Astrocyte of the hippocampus (primary cell): ENCODE results near the gene OXLD1.

Experiments
- DNase-seq: peaks from one replicate; pipeline ENCODE4 v3.0.0; 2011; ENCODE audit warnings: low read depth, low spot score

OXLD1 gene

DNA sequence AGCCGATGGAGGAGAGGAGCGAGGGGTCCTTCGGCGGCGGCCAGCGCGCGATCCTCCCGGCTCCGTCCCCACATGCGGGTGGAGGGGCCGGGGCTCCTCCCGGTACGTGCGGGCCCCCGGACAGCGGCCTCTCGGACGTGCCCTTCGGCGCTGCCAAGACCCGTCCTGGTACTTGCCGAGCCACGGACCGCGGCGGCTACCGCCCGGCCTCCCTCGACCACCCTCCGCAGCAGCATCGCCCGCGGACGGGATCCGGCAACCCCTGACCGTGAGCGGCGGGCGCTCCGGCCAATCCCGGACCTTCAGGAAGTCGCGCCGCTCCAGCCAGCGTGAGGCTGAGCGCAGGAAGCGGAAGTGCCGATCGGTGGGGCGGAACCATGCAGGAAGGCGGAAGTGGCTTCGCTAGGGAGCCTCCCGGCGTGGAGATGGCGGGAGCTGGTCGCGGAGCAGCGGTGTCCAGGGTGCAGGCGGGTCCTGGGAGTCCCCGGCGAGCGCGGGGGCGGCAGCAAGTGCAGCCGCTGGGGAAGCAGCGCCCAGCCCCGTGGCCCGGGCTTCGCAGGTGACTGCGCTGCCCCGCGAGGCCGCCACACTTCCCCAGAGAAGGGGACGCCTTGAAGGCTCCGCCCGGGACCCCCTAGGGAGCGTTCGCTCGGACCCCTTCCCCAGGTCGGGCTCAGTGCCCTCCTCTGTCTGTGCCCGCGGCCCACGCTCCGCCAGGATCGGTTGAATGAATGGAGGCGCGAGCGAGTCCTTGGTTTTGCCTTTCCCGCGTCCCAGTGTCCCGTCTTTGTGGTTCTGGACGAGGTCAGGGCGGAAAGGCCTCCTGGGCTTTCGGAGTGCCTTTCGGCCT is at the start of gene OXLD1, which contains the start of gene CCDC137:
TSS of gene OXLD1 (minus strand) at position 264 of the 850 bp plus-strand sequence. CDS start at position 236, 28 bp downstream.
TSS of gene CCDC137 (plus strand) at position 396 of the 850 bp plus-strand sequence. CDS start at position 426, 30 bp downstream.
- DNase-seq: peak; percentile 99

DNA sequence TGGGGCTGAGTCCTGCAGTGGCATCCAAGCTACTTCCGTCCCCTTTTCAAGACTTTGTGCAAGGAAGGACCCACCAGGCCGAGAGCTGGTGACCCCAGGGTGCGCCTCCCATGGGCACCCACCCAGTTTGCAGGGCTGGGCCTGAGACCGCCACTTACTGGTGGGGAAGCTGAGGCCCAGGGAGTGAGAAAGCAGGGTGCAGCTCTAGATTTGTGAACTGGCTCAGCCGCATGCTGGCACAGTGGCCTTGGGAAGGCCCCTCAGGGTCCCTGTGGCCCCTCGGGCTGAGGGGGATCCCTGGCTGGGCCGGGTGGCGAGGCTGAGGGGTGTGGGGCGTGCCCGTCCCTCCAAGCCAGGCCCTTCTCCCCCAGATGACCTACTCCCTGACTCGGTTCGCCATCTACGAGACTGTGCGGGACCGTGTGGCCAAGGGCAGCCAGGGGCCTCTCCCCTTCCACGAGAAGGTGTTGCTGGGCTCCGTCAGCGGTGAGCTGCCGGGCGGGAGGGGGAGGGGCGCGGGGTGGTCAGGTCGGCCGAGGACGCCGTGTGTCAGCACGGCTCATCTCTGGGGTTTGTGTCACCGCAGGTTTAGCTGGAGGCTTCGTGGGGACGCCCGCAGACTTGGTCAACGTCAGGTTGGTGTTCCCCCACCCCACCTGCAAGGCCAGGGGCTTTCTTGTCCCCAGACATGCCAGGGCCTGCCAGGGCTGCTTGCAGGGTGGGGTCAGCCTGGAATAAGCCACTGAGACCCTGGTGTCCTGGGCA is 48.9 kb upstream of the OXLD1 start:
- DNase-seq: no peak

DNA sequence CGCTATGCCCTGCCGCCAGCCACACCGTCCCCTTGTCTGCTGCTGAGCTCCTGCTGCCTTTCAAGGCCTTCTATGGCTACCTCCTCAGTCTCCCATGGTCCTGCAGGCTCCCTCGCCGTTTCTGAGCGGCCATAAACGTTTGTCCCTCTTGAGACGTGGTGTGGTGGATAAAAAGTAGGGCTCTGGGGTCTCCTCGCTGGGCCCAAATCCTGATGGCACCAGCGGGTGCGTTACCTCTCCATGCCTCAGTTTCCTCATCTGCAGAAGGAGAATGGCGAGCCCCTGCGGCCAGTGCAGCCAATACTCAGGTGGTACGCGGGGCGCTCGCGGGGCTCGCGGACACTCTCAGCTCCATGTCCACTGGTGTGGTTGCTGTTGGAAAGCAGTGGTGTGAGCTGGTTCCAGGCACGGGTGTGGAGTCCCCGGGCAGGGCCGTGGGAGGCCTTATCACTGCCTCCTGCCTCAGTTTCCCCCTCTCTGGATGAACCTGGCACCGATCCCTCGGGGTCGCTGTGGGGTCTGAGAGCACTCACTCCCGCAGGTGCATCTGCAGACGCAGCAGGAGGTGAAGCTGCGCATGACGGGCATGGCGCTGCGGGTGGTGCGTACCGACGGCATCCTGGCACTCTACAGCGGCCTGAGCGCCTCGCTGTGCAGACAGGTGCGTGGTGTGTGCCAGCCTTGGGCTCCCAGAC is 48.2 kb upstream of the OXLD1 start:
- no peak for DNase-seq

DNA sequence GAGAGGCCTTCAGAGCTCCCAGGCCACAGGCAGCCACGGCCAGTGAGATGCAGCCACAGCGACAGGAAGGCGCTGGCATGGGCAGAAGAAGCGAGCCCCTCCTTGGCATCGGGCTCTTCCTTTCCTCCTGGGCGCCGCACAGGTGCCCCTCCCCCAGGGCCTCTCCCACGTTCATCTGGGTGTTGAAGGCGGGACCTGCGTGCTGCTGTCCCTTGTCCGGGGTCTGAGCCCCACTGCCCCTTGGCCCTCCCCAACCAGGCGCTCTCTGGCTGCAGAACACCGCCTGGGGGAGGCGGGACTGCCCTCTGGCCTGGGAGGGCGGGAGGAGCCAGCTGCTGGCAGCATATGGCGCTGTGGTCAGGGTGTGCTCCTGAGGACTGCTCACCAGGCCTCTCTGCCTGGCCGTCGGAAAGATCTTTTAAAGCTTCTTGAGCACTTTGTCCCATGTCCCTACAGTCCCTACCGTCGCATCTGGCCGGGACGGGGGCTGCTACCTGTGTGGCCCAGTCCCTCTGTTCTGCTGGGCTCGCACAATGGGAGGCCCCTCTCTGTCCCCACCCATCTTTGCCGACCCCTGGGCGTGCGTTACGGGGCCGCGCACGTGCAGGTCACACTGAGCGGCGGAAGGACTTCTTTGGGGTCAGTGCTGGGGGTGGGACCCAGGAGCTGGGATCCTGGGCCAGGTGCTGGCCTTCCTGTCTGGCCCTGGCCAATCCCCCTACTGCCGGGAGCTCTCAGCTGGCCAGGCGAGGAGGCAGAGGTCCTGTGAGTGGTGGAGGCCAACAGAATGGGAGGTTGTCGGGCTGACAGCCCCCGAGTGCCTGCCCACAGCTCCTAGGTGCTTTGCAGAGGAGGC is 47.4 kb upstream of the OXLD1 start:
- peak; percentile 32 for DNase-seq

DNA sequence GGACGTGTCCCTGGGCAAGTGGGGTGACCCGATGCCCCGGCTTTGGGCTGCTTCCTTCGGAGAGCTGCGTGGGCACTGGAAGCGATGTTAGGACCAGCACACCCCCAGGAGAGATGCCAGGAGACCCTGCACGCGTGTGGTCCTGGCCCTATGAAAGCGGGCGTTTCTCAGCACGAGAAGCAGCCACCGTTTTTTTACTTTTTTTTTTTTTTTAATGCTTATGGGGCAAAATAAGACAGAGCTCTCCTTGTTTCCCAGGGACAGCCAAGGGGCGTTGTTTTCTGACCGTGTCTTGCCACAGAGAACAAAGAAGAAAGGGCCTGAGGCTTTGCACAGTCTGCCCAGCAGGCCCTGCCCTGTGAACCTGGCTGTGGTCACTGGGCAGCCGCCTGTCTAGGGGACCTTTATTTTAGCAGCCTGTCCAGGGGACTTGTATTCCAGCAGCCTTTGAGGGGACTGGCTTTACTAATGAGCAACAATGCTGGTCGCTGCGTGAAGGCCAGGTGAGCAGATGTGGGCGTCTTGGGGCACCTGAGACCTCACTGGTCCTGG is 46.7 kb upstream of the OXLD1 start:
- DNase-seq: peak; percentile 40

DNA sequence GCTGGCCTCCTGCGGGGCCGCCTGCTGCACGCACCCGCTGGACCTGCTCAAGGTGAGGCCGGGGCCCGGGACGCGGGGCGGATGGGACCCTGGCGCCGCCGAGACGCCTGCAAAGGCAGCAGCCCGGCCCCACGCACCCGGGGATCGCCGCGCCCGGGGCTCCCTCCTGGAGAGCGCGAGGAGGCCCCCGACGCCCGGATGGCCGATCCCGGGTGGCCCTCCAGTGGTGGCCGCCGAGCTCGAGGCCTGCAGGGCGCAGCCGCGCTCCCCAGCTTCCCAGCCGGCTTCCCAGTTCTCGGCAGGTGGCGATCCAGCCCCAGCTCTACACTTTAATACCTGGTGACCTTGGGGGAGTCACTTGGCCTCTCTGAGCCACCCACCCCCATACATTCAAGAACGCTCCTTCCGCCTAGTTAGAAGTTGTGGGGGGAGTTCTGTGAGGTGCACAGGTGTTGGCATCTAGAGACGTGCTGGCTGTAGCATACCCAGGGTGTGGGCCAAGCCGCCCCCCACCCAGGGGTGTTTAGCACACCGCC is 46.1 kb upstream of the OXLD1 start:
- DNase-seq: peak; percentile 69

DNA sequence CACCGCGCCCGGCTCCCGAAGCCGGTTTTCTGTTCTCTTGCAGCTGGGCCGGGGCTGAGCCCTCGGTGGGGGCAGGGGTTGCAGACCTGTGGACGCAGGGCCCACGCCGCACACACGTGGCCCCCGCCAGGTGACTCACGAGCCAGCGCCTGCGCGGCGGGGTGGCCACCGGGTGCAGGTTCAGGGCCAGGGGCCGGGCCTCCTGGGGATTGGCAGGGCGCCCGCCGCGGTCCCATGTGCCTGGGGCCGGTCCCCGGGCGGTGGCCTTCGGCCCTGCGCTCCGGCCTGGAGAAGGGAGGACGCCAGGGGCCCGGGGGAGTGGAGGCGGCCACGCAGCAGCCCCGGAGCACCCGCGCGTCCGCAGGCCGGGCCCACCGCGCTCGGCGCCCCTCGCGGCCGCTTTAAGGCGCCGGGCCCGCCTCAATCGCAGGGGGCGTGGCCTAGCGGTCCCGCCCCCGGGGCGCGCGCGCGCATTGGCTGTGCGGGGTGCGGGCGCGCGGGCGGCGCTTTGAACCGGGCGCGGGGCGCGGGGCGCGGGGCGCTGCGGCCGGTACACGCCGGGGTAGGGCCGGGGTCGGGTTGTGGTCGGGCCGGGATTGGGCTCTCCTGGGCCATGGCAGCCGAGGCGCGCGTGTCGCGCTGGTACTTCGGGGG is 45.5 kb upstream of the OXLD1 start, which contains the start of gene SLC25A10:
TSS of gene SLC25A10 (plus strand) at position 471 of the 654 bp plus-strand sequence. CDS start at position 614, 143 bp downstream.
- DNase-seq: peak; percentile 91

DNA sequence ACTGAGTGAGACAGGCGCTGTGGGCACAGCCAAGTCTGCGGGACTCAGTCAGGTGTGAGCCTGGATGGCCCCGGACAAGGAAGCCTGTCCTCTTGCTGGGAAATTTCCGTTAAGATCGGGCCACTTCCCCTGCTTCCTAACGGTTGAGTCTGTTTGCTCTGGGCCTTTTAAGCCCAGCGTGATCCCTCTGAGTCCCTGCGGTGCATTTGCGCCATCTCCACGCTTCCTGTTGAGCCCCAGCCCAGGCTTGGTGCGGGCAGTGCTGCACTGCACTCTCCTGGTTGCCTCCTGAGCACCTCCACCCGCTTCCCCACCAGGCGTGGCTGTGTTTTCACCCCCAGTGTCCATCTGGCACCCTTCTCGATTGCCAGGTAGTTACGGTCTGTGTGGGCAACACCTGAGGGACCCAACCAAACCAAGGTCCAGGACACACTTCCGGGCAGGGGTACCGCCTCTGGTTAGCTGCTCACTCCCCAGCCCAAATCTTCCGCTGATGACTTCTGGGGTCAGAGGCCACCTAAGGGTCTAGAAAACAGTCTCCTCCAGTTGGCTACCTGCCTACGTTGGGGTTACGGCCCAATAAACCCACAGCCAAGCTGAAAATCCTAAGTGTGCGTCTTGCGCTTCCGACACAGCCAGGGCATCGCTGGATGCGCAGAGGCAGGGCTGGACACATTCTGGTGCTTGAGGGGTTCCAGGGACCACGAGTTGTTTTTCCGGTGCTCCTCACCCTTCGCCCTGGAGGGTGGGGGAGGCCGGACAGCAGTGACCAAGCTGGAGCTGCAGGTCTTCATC is 44.3 kb upstream of the OXLD1 start:
- DNase-seq: peak; percentile 32

DNA sequence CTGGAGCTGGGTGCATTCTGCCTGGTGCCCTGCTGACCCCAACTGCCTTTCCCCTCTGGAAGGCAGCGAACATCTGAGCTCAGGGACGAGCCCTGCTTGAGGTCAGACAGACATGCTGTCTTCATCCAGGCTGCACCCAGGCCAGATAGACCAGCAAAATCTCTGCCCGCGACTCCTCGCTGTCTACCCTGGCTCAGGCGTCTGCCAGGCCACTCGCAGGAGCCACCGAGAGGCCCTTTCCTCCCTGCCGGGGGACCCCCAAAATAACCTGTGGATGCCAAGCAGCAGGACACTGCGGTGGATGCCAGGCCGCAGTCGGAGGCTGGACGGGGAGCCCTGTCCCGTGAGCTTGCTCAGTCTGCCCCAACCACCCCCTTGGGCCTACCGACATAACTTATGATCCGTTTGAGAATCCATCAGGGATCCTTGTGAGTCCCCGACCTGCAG is 42.4 kb upstream of the OXLD1 start:
- no peak for DNase-seq

DNA sequence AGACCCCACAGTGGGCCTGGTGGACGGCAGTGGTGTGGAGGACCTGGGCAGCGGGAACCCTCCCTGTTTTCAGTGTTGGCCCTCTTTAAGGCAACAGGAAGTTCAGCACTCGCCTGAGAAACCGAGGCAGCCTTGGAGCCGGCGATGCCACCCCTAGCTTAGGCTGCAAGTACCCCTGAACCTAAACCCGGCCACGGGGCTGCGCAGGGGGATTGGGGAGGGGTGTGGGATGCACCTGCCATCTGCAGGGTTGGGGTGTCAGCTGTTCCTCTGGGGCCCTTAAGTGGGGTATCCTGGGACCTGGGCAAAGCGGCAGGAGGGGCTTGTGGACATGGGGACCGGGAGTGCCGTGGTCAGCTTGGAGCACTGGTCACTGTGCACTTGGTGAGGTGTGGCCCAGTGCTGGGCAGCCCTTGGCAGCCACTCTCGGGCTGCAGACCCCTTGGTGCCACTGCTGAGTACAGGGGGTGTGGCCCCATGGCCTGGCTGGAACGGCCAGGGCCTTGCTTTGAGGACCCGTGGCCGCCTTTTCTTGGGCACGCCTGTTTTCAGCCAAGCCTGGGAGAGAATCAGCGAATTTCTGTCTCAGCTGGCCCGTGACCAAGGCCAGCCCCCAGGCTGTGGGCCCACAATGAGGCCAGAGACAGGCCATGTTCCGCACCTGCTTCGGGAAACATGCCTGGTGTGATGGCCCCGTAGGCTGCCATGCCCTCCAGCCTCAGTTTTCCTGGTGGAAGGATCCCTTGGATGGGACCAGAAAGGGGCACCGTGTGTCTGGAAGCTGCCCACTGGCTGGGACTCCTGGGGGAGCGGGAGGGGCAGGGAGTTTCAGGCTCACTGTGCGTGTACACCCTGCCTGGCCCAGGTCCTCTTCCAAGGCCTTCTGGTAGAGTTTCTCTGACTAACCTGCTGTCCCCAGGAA is 41.6 kb upstream of the OXLD1 start:
- DNase-seq: no peak

DNA sequence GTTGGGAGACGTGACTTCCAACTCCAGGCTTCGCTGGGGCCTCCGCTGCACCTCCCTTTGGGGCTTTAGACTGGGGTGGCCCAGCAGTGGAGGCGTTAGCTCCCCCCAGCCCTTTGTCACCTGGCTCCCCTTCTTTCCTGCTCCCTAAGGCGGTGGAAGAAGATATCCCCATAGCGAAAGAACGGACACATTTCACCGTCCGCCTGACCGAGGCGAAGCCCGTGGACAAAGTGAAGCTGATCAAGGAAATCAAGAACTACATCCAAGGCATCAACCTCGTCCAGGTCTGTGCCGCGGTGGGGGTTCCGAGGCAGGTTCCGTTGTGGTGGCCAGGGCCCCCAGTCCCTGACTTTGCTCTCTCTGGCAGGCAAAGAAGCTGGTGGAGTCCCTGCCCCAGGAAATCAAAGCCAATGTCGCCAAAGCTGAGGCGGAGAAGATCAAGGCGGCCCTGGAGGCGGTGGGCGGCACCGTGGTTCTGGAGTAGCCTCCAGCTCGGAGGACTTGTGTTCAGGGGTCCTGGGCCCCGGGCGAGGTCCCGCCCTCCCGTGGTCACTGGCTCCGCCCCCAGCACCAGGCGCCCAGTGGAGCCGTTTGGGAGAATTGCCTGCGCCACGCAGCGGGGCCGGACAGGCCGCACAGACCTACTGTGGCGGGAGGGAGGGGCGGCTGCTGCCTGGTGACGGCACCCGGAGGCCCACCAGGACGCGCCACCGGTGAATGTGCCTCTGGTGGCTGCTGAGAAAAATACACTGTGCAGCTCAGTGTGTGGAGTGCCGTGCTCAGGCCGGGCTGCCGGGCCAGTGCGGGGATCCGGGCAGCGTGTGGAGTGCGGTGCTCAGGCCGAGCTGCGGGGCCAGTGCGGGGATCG is 40.6 kb upstream of the OXLD1 start:
- DNase-seq: no peak

DNA sequence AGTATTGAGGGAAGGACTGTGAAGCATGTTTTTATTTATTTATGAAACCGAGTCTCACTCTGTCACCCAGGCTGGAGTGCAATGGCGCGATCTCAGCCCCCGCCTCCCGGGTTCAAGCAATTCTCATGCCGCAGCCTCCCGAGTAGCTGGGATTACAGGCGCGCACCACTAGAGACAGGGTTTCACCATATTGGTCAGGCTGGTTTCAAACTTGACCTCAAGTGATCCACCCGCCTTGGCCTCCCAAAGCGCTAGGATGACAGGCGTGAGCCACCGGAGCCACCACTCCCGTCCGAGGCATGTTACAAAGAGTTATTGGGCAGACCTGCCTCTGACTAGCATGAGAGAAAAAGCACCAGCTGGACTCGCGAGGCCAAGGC is 39.8 kb upstream of the OXLD1 start:
- DNase-seq: no peak

DNA sequence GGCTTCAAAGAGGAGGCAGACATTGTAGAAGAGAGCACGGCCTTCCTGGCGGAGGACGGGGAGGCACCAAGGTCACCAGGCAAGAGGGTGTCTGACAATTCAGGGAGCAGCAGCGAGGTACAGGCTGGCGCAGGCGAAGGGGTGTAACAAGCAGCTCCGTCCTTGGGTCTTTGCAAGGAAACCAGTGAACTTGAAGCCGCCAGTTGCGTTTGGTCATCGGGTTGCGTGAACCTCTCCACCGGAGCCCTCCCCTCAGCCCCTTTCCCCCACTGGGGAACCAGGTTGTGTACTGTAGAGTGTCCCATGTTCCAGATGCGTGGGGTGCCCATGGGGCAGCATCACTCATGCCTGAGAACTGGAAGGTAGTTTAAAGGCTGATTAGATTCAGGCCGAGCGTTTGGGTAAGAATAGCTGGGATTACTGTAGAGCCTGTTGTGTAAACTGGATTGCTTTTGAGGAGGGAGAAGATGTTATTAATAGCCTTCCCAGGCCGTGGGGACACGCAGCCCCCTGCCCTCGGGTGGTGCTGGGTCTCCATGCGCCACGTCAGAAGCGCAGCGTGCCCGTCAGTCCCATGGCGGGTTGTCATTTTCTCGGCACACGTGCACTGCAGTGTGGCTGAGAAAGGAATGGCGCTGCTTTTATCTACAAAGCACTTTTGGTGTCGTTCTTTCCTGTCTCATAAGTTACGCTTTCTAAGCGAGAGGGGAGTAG is 39.3 kb upstream of the OXLD1 start:
- no peak for DNase-seq

DNA sequence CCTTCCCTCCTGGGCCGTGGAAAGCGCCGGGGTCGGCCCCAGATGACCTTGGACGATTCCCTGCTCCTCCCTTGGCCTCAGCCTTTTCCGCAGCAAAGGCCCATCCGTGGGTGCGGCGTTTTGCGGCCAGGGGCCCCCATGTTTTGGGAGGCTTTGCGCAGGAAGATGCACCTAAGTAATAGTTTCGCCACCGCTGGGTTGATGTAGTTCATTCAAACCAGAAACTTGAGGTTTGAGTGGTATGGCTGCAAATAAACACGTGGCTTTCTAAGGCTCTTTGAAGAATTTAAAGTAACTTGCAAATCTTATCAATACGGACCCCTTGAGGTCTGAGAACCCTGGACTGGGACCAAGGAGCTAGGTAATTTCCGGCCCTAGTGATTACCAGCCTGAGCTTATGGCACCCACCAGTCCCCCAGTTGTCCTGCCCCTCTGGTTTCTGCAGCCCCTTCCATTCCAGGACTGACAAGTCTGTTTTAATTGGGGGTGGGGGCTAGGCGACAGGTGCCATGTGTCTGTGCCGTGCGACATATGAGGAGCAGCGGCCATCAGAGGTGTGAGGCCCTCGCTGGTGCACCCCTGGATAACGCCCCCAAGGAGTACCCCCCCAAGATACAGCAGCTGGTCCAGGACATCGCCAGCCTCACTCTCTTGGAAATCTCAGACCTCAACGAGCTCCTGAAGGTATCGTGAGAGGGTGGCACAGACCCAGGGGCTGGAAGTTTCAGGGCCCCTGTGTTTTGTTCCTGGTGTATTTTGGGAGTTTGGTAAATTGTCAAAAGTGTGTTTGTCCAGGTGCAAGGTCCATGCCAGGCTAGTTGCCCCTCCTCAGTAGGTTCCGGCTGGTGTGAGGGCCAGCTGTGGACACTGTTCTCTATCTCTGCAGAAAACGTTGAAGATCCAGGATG is 37.6 kb upstream of the OXLD1 start:
- DNase-seq: no peak
